Mucosa of descending colon (tissue), 3 donors: ENCODE data around the gene KCNJ16. TPM values are rescaled to one million over a fixed set of nuclear protein-coding genes. Genes with fewer than 3 reads are reported as not detected.
"Not testable (repeated sequence)": the region's sequence is repeated elsewhere in the genome, so short reads cannot be mapped to it uniquely, and the experiment has no call there.

ENCODE experiments used
- ATAC-seq: fragments of 200-7000 bp; cut with Tn5 transposase; one replicate; pipeline ENCODE4 v1.9.1; 2020; ENCODE audit warnings: mild to moderate bottlenecking, moderate library complexity
- DNase-seq, 3 donors: peaks; one replicate each; pipeline ENCODE4 v3.0.0-alpha.2; 2020
- H3K36me3 ChIP-seq: fragments of 200-600 bp; one replicate; pipeline ENCODE4 v1.8.0; 2021; ENCODE audit warnings: low read depth, mild to moderate bottlenecking
- H3K4me1 ChIP-seq: fragments of 200-600 bp; one replicate; pipeline ENCODE4 v1.8.0; 2021; ENCODE audit warnings: low read depth, mild to moderate bottlenecking
- H3K4me3 ChIP-seq: fragments of 200-600 bp; one replicate; pipeline ENCODE4 v1.8.0; 2021; ENCODE audit warnings: mild to moderate bottlenecking
- H3K9me3 ChIP-seq: fragments of 200-600 bp; one replicate; pipeline ENCODE4 v1.8.0; 2021; ENCODE audit warnings: mild to moderate bottlenecking
- CTCF ChIP-seq: fragments of 200-600 bp; IDR thresholded peaks from one replicate; pipeline ENCODE4 v1.8.0; 2022; ENCODE audit warnings: antibody characterized with exemption, mild to moderate bottlenecking
- intact Hi-C, 2 donors: fragments of 100-400 bp; cut with DNase I in 1 of 2; cut with micrococcal nuclease in 1 of 2; formaldehyde crosslinking; loops; one replicate each; pipeline versions ENCODE4 v1.11.0 to v1.11.1; 2022; cut with DNase I, micrococcal nuclease
- total RNA-seq, 3 donors: library from RNA; stranded (reverse); fragmentation: NEBNext Ultra II Directional in 2 of 3; extraction: Animal tissue kit (Norgen Biotek cat#: 25700) in 2 of 3; gene quantifications; one replicate each; pipeline versions ENCODE4 v1.2.1 to v1.2.4, GENCODE V29; 2021 to 2023
- donor health status: DM: no; HTN: no; CAD: no; lungs with moderate emphysema.
- donor health status: DM: no; HTN: no; CAD: no.
- donor health status: DM: no; HTN: yes; CAD: no.

KCNJ16 gene
- total RNA-seq, 3 donors from 2014 or later = 0.09 to 1.1 TPM; not detected in 1

GRCh38 chr17:70033165-70033564 is 41.9 kb upstream of the KCNJ16 start:
- intact Hi-C loops = no loop called here
- H3K9me3 ChIP-seq = no peaks in the 10 kb centered on the region
- no peak overlapping the region for H3K4me3 ChIP-seq
- no peak for TF ChIP-seq CTCF
- ATAC-seq (peak; percentile 60), DNase-seq (no peak)
- H3K36me3 ChIP-seq = no peaks in the 10 kb centered on the region
- no peaks in the 10 kb centered on the region for H3K4me1 ChIP-seq

- TF ChIP-seq CTCF = no peak
- Histone ChIP-seq H3K4me1 (no peaks in the 10 kb centered on the region), H3K36me3 (no peaks in the 10 kb centered on the region), H3K4me3 (no peak overlapping the region), H3K9me3 (no peaks in the 10 kb centered on the region)
- DNase-seq (no peak), ATAC-seq (peak; percentile 73)
- intact Hi-C loops = no loop called here
Measured at GRCh38 chr17:70034158-70034557, 40.9 kb upstream of the KCNJ16 start.

- ATAC-seq = peak; percentile 90
- no peaks in the 10 kb centered on the region for H3K36me3 ChIP-seq
- H3K4me3 ChIP-seq = no peak overlapping the region
- no peaks in the 10 kb centered on the region for H3K9me3 ChIP-seq
- H3K4me1 ChIP-seq = no peaks in the 10 kb centered on the region
- intact Hi-C loops = no loop called here
- no peak for DNase-seq
- no peak for TF ChIP-seq CTCF
Measured at GRCh38 chr17:70037498-70037897, 37.5 kb upstream of the KCNJ16 start.

- no peak for ATAC-seq
- intact Hi-C loops = no loop called here
- no peaks in the 10 kb centered on the region for H3K9me3 ChIP-seq
- TF ChIP-seq CTCF = no peak
- H3K4me3 ChIP-seq = no peak overlapping the region
- DNase-seq = no peak
- H3K36me3 ChIP-seq = no peaks in the 10 kb centered on the region
- H3K4me1 ChIP-seq = no peaks in the 10 kb centered on the region
Measured at GRCh38 chr17:70040336-70040735, 34.7 kb upstream of the KCNJ16 start.

GRCh38 chr17:70041061-70041460 is 34.0 kb upstream of the KCNJ16 start:
- Histone ChIP-seq H3K36me3 (no peaks in the 10 kb centered on the region), H3K4me3 (no peak overlapping the region), H3K4me1 (no peaks in the 10 kb centered on the region), H3K9me3 (no peaks in the 10 kb centered on the region)
- intact Hi-C loops = no loop called here
- ATAC-seq (no peak), DNase-seq (no peak)
- TF ChIP-seq CTCF = no peak

- DNase-seq = no peak
- no peak for ATAC-seq
Measured at GRCh38 chr17:70041540-70041939, 33.5 kb upstream of the KCNJ16 start.

GRCh38 chr17:70045780-70046179 is 29.2 kb upstream of the KCNJ16 start:
- H3K4me3 ChIP-seq, DNase-seq, H3K9me3 ChIP-seq, H3K4me1 ChIP-seq, ATAC-seq, H3K36me3 ChIP-seq, intact Hi-C loops: not testable (repeated sequence)

More at GRCh38 chr17:70041540-70041939, 33.5 kb upstream of the KCNJ16 start:
- no peaks in the 10 kb centered on the region for H3K36me3 ChIP-seq
- intact Hi-C loops = no loop called here
- H3K4me1 ChIP-seq = no peaks in the 10 kb centered on the region
- no peaks in the 10 kb centered on the region for H3K9me3 ChIP-seq
- no peak overlapping the region for H3K4me3 ChIP-seq
- TF ChIP-seq CTCF = no peak
